Calu3 (cell line): Measurements from ENCODE around the gene EYS. TPM values are rescaled to one million over a fixed set of nuclear protein-coding genes. Genes with fewer than 3 reads are reported as not detected.

Experiments used
- BruUV-seq: library from RNA; stranded (reverse); fragments of 400-500 nt; replicated peaks from 2 replicates; lab custom pipeline; 2021; lab: Mats Ljungman, UMichigan
- CTCF ChIA-PET: fragments of 300-600 bp; sonication (Branson Sonifier 250); formaldehyde crosslinking; loops from one replicate; lab custom pipeline; 2022; ENCODE audit warnings: antibody characterized with exemption; lab: Charles Lee
- DNase-seq: peaks from one replicate; pipeline ENCODE4 v3.0.0; 2022
- H3K27ac Mint-ChIP-seq: one replicate; pipeline ENCODE4 v1.8.0; 2022; ENCODE audit warnings: mixed read lengths; ENCODE audit not compliant: unreplicated experiment
- H3K27me3 Mint-ChIP-seq: one replicate; pipeline ENCODE4 v1.8.0; 2022; ENCODE audit warnings: mixed read lengths; ENCODE audit not compliant: unreplicated experiment
- H3K36me3 Mint-ChIP-seq: one replicate; pipeline ENCODE4 v1.8.0; 2022; ENCODE audit warnings: mild to moderate bottlenecking, moderate library complexity, mixed read lengths; ENCODE audit not compliant: insufficient read depth, unreplicated experiment
- H3K4me1 Mint-ChIP-seq: one replicate; pipeline ENCODE4 v1.8.0; 2022; ENCODE audit warnings: mild to moderate bottlenecking, low read depth, mixed read lengths; ENCODE audit not compliant: unreplicated experiment
- H3K4me3 Mint-ChIP-seq: one replicate; pipeline ENCODE4 v1.8.0; 2022; ENCODE audit warnings: mild to moderate bottlenecking, low read depth, moderate library complexity, mixed read lengths; ENCODE audit not compliant: unreplicated experiment
- H3K9me3 Mint-ChIP-seq: one replicate; pipeline ENCODE4 v1.8.0; 2022; ENCODE audit warnings: low read depth, mixed read lengths; ENCODE audit not compliant: unreplicated experiment
- intact Hi-C: fragments of 100-400 bp; cut with micrococcal nuclease; formaldehyde crosslinking; loops from one replicate; pipeline ENCODE4 v1.10.0; 2022; ENCODE audit not compliant: unreplicated experiment
- total RNA-seq: library from RNA; stranded (reverse); gene quantifications from 2 replicates; pipeline ENCODE4 v1.2.3, GENCODE V29; 2022
- TF ChIP-seq, protein P1 (sequence below): fragments of 200-600 bp; IDR thresholded peaks from one replicate; pipeline ENCODE4 v1.8.0; 2022; ENCODE audit warnings: antibody characterized with exemption; ENCODE audit not compliant: unreplicated experiment

EYS gene
- total RNA-seq, 1 experiment from 2014 or later: not detected

DNA sequence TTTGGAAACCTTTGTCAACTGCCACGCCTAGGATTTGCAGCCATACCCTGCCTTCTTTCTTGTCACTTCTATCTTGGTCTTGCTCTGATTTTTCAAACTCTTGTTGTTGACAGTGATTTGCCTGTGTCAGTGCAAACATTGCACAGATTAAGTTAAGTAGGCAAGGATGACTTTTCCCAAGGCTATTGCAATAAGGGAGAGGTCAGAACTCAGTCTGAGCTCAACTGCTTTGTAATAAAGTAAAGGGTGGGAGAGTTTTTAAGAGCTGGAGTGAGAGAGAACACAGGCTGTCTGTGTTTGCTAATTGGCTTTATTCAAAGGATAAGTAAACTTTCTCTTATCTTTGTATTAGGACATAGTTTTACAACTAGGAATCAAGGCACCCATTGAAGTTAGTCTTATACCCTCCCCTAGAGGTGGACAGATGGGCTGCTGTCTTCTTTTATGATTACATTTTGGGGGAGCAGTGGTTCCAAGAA is 1622.8 kb downstream of the EYS start:
- intact Hi-C loops: no loop called here
- DNase-seq: no peak

DNA sequence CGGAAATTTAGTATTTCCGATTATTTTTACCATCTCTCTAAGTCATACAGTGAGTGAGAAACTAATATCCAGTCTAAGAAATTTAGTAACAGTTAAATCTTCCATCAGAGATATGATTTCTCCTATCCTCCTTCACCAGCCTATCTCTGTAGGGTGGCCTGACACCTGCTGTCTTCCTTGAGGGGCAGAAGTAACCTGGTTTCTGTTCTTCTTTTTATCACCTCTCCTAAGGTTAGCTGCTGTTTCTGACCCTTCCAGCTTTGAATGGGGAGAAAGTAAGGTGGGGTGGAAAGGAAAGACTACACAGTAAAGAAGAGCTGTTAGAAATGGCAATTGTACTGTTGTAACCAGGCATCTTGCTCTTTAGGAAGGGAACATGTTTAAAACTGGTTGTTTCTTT is 1623.8 kb downstream of the EYS start:
- Mint-ChIP-seq H3K9me3 (peaks cover 3% of the 10 kb centered on the region), H3K27ac (no peak overlapping the region), H3K4me1 (no peaks in the 10 kb centered on the region), H3K27me3 (no peaks in the 10 kb centered on the region), H3K36me3 (no peaks in the 10 kb centered on the region), H3K4me3 (no peak overlapping the region)
- BruUV-seq: no TSS peak
- TF ChIP-seq, protein P1, sequence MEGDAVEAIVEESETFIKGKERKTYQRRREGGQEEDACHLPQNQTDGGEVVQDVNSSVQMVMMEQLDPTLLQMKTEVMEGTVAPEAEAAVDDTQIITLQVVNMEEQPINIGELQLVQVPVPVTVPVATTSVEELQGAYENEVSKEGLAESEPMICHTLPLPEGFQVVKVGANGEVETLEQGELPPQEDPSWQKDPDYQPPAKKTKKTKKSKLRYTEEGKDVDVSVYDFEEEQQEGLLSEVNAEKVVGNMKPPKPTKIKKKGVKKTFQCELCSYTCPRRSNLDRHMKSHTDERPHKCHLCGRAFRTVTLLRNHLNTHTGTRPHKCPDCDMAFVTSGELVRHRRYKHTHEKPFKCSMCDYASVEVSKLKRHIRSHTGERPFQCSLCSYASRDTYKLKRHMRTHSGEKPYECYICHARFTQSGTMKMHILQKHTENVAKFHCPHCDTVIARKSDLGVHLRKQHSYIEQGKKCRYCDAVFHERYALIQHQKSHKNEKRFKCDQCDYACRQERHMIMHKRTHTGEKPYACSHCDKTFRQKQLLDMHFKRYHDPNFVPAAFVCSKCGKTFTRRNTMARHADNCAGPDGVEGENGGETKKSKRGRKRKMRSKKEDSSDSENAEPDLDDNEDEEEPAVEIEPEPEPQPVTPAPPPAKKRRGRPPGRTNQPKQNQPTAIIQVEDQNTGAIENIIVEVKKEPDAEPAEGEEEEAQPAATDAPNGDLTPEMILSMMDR: no peak
- intact Hi-C loops: no loop called here
- CTCF ChIA-PET: no interaction called here
- no peak for DNase-seq

More for the DNA sequence above, 1622.8 kb downstream of the EYS start:
- TF ChIP-seq, protein P1: no peak
- Mint-ChIP-seq H3K27ac (no peak overlapping the region), H3K27me3 (no peaks in the 10 kb centered on the region), H3K36me3 (no peaks in the 10 kb centered on the region), H3K4me3 (no peak overlapping the region), H3K4me1 (no peaks in the 10 kb centered on the region), H3K9me3 (peaks cover 3% of the 10 kb centered on the region)
- BruUV-seq: no TSS peak
- CTCF ChIA-PET: no interaction called here

DNA sequence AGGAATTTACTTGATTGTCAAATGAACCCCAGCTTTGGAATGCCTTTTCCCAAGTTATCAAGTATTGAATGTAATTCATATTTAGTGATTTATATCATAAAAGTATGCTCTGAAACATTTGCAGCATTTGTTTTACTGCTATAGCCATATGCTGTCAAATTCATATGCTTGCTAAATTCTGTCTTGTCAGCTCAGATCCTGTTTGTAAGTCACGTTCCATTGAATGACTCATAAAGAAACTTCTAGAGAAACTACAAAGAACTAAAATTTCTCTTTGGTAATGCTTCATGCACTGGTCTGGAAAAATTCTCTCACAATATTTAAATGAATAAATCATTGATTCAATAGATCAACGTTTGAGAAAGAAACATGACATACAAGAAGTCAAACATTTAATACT is 1625.6 kb downstream of the EYS start:
- intact Hi-C loops: no loop called here
- no peak for DNase-seq
- Mint-ChIP-seq H3K4me1 (no peaks in the 10 kb centered on the region), H3K9me3 (peaks cover 3% of the 10 kb centered on the region), H3K36me3 (no peaks in the 10 kb centered on the region), H3K27ac (no peak overlapping the region), H3K4me3 (no peak overlapping the region), H3K27me3 (no peaks in the 10 kb centered on the region)
- TF ChIP-seq, protein P1: no peak
- CTCF ChIA-PET: no interaction called here
- no TSS peak for BruUV-seq

DNA sequence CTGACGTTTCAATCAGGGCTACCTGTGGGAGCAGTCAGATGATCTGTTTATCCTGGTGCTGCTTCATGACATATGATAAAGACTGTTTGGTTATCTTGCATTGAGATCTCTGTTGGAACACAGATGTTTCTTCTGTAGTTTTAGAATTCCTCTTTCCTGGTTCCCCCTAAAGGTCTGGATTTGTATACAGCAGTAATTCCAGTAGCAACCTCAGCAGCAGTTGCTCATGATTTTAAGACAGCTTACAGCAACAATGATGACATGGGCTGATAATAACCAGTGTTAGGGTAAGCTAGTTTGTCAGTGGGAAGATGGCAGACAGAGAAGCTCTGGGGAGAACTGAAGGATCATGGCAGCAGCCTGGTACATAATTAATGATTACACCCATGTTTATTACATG is 1632.0 kb downstream of the EYS start:
- no peaks in the 10 kb centered on the region for H3K36me3 Mint-ChIP-seq
- peaks cover 3% of the 10 kb centered on the region for H3K9me3 Mint-ChIP-seq
- BruUV-seq: no TSS peak
- no peaks in the 10 kb centered on the region for H3K27me3 Mint-ChIP-seq
- H3K4me1 Mint-ChIP-seq: no peaks in the 10 kb centered on the region
- TF ChIP-seq, protein P1: no peak
- H3K27ac Mint-ChIP-seq: no peak overlapping the region
- intact Hi-C loops: no loop called here
- H3K4me3 Mint-ChIP-seq: no peak overlapping the region
- CTCF ChIA-PET: no interaction called here
- no peak for DNase-seq
